Mesothelial cell of epicardium (in vitro differentiated cells): ENCODE data around the gene SEC14L1. TPM values are rescaled to one million over a fixed set of nuclear protein-coding genes. Genes with fewer than 3 reads are reported as not detected.
"Not testable (repeated sequence)": the region's sequence is repeated elsewhere in the genome, so short reads cannot be mapped to it uniquely, and the experiment has no call there.

Experiments
- DNase-seq, 2 experiments: peaks; one replicate each; pipeline ENCODE4 v3.0.0; 2021; ENCODE audit warnings: low spot score in 2 of 2; ENCODE audit not compliant: unreplicated experiment in 2 of 2
- H3K27ac Mint-ChIP-seq: 2 replicates; pipeline ENCODE4 v1.8.0; 2021; ENCODE audit warnings: mixed read lengths
- H3K27me3 Mint-ChIP-seq: 2 replicates; pipeline ENCODE4 v1.8.0; 2021; ENCODE audit warnings: low read depth, mixed read lengths
- H3K36me3 Mint-ChIP-seq: 2 replicates; pipeline ENCODE4 v1.8.0; 2021; ENCODE audit warnings: mixed read lengths
- H3K4me1 Mint-ChIP-seq: 2 replicates; pipeline ENCODE4 v1.8.0; 2021; ENCODE audit warnings: mixed read lengths
- H3K4me3 Mint-ChIP-seq: 2 replicates; pipeline ENCODE4 v1.8.0; 2021; ENCODE audit warnings: mild to moderate bottlenecking, moderate library complexity, mixed read lengths
- H3K9me3 Mint-ChIP-seq: 2 replicates; pipeline ENCODE4 v1.8.0; 2021; ENCODE audit warnings: mixed read lengths
- CTCF ChIP-seq: fragments of 200-600 bp; sonication (generic); IDR thresholded peaks from one replicate; pipeline ENCODE4 v1.5.0; 2021; ENCODE audit warnings: antibody characterized with exemption; ENCODE audit not compliant: unreplicated experiment
- total RNA-seq: library from RNA; stranded (reverse); gene quantifications from 3 replicates; pipeline ENCODE4 v1.2.1, GENCODE V29; 2021

The SEC14L1 gene
- total RNA-seq, 1 donor from 2014 or later: 47.6 TPM

GRCh38 chr17:77148940-77149510, 8.3 kb downstream of the SEC14L1 start:
- no peak overlapping the region for H3K4me3 Mint-ChIP-seq
- TF ChIP-seq CTCF: no peak
- H3K27ac Mint-ChIP-seq: no peak overlapping the region
- H3K36me3 Mint-ChIP-seq: peaks cover 18% of the 10 kb centered on the region
- no peaks in the 10 kb centered on the region for H3K27me3 Mint-ChIP-seq
- no peaks in the 10 kb centered on the region for H3K9me3 Mint-ChIP-seq
- DNase-seq: no peak
- H3K4me1 Mint-ChIP-seq: peaks cover 28% of the 10 kb centered on the region

GRCh38 chr17:77150196-77150595, 9.4 kb downstream of the SEC14L1 start:
- peaks cover 17% of the 10 kb centered on the region for H3K36me3 Mint-ChIP-seq
- H3K9me3 Mint-ChIP-seq: no peaks in the 10 kb centered on the region
- H3K4me1 Mint-ChIP-seq: peaks cover 26% of the 10 kb centered on the region
- no peak overlapping the region for H3K27ac Mint-ChIP-seq
- H3K4me3 Mint-ChIP-seq: no peak overlapping the region
- no peaks in the 10 kb centered on the region for H3K27me3 Mint-ChIP-seq
- DNase-seq: no peak
- TF ChIP-seq CTCF: no peak

- no peaks in the 10 kb centered on the region for H3K27me3 Mint-ChIP-seq
- peaks cover 13% of the 10 kb centered on the region for H3K36me3 Mint-ChIP-seq
- DNase-seq: no peak
- no peak overlapping the region for H3K27ac Mint-ChIP-seq
- H3K9me3 Mint-ChIP-seq: no peaks in the 10 kb centered on the region
- peaks cover 16% of the 10 kb centered on the region for H3K4me1 Mint-ChIP-seq
- H3K4me3 Mint-ChIP-seq: no peak overlapping the region
- no peak for TF ChIP-seq CTCF
These were observed 10.4 kb downstream of the SEC14L1 start for GRCh38 chr17:77151186-77151585.

GRCh38 chr17:77152056-77152455, 11.3 kb downstream of the SEC14L1 start:
- H3K36me3 Mint-ChIP-seq, H3K27me3 Mint-ChIP-seq, H3K9me3 Mint-ChIP-seq, DNase-seq, H3K27ac Mint-ChIP-seq, H3K4me3 Mint-ChIP-seq: not testable (repeated sequence)
- H3K4me1 Mint-ChIP-seq: peaks cover 10% of the 10 kb centered on the region

GRCh38 chr17:77153472-77153871, 12.7 kb downstream of the SEC14L1 start:
- no peaks in the 10 kb centered on the region for H3K27me3 Mint-ChIP-seq
- H3K4me3 Mint-ChIP-seq: no peak overlapping the region
- peaks cover 2% of the 10 kb centered on the region for H3K4me1 Mint-ChIP-seq
- no peaks in the 10 kb centered on the region for H3K9me3 Mint-ChIP-seq
- DNase-seq: no peak
- peak overlapping the region; percentile 40 for H3K27ac Mint-ChIP-seq
- no peak for TF ChIP-seq CTCF
- peaks cover 15% of the 10 kb centered on the region for H3K36me3 Mint-ChIP-seq

- Mint-ChIP-seq H3K27me3 (no peaks in the 10 kb centered on the region), H3K27ac (no peak overlapping the region), H3K4me1 (no peaks in the 10 kb centered on the region), H3K4me3 (no peak overlapping the region), H3K36me3 (peaks cover 10% of the 10 kb centered on the region), H3K9me3 (no peaks in the 10 kb centered on the region)
- DNase-seq: no peak
- TF ChIP-seq CTCF: no peak
These were observed 13.3 kb downstream of the SEC14L1 start for GRCh38 chr17:77153999-77154586.
